Brain microvascular endothelial cell (primary cell): Measurements from ENCODE around the gene MTERF2.

Source experiments
- DNase-seq: peaks from one replicate; pipeline ENCODE4 v3.0.0-alpha.2; 2020
- H3K27ac ChIP-seq: fragments of 250-450 bp; sonication (Bioruptor Pico); 2 replicates; pipeline ENCODE4 v1.5.1; 2020; ENCODE audit warnings: mild to moderate bottlenecking, moderate library complexity
- H3K27me3 ChIP-seq: fragments of 250-450 bp; sonication (Bioruptor Pico); replicated peaks from 2 replicates; pipeline ENCODE4 v1.5.1; 2020; ENCODE audit warnings: mild to moderate bottlenecking
- H3K36me3 ChIP-seq: fragments of 250-450 bp; sonication (Bioruptor Pico); replicated peaks from 2 replicates; pipeline ENCODE4 v1.5.1; 2020; ENCODE audit warnings: mild to moderate bottlenecking
- H3K4me3 ChIP-seq: 2 replicates; pipeline ENCODE4 v1.5.1; 2011; ENCODE audit warnings: low read depth, mild to moderate bottlenecking, control low read depth, low read length, moderate library complexity
- in situ Hi-C: cut with HindIII; loops from 2 replicates; pipeline ENCODE4 v1.10.0; 2017; ENCODE audit warnings: low sequenced_read_pairs, low pct_ligation_motif_present
- TF ChIP-seq, protein P1 (sequence below): IDR thresholded peaks from 2 replicates; pipeline ENCODE4 v1.5.1; 2011; ENCODE audit warnings: low read depth, mild to moderate bottlenecking, moderate library complexity, low read length, control low read depth, inconsistent platforms; ENCODE audit errors: missing control alignments

MTERF2 gene

DNA sequence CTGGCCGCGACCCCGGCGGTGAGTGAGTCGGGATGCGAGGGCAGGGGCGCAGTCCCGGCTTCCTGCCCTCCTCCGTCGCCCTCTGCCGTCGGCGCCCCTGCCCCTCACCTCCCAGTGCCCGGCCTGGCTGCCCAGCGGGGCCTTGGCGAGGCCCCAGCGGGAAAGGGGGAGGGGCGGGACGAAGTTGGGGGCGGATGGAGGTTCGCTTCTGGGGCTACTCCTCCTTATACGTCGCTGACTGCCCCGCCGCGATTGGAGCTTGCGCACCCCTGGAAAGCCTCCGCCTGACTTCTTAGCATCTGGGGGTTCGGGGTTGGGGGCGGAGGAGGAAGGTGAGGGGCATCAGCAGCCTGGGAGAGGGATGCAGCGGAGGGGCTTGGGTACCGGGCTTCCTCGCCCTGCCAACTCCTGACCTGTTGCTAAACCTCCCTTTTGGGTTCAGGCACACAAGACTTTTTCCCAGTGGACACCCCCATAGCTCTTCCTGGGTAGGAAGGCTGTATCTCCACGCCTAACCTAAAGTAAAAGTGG, 30.8 kb downstream of the MTERF2 start:
- TF ChIP-seq, protein P1, sequence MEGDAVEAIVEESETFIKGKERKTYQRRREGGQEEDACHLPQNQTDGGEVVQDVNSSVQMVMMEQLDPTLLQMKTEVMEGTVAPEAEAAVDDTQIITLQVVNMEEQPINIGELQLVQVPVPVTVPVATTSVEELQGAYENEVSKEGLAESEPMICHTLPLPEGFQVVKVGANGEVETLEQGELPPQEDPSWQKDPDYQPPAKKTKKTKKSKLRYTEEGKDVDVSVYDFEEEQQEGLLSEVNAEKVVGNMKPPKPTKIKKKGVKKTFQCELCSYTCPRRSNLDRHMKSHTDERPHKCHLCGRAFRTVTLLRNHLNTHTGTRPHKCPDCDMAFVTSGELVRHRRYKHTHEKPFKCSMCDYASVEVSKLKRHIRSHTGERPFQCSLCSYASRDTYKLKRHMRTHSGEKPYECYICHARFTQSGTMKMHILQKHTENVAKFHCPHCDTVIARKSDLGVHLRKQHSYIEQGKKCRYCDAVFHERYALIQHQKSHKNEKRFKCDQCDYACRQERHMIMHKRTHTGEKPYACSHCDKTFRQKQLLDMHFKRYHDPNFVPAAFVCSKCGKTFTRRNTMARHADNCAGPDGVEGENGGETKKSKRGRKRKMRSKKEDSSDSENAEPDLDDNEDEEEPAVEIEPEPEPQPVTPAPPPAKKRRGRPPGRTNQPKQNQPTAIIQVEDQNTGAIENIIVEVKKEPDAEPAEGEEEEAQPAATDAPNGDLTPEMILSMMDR, result peak; percentile 9
- H3K27ac ChIP-seq, result peak overlapping the region; percentile 97
- H3K4me3 ChIP-seq, result peak overlapping the region; percentile 94
- H3K36me3 ChIP-seq, result no peaks in the 10 kb centered on the region
- no peaks in the 10 kb centered on the region for H3K27me3 ChIP-seq
- DNase-seq, result peak; percentile 43
- in situ Hi-C loops, result no loop called here

DNA sequence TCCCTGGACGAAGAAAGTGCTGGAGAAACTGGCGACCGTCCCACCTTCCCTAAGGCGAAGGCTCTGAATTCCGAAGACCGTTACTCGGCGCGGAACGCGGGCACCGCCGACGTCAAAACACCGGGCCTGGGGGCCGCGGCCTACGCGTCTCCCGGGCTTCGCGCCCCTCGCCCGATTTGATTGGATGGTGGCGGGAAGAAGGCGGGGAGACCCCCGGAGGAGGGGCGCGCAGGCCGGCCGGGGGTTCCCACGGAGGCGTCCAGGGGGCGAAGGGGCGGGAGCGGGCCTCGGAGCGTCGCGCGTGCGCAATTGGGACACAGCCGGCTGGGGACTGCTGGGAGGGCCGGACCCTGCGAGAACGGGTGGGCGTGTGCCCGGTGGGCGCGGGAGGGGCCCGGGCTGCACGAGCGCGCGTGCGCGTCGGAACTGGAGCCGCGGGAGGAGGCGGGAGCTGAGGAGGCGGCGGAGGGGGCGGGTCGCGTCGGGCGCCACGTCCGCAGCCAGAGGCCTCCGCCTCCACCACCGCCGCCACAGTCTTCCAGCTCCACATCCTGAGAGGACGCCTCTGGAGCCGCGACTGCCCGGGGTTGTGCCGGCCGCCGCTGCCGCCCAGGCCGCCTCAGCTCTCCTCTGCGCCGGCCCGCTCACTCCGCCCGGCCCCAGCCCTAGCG, 31.4 kb downstream of the MTERF2 start, which contains the start of gene TMEM263:
TSS of gene TMEM263 (plus strand) at position 531 of the 671 bp plus-strand sequence. CDS start 11,210 bp downstream, outside the sequence.
- no peaks in the 10 kb centered on the region for H3K27me3 ChIP-seq
- in situ Hi-C loops, result no loop called here
- TF ChIP-seq, protein P1, result no peak

DNA sequence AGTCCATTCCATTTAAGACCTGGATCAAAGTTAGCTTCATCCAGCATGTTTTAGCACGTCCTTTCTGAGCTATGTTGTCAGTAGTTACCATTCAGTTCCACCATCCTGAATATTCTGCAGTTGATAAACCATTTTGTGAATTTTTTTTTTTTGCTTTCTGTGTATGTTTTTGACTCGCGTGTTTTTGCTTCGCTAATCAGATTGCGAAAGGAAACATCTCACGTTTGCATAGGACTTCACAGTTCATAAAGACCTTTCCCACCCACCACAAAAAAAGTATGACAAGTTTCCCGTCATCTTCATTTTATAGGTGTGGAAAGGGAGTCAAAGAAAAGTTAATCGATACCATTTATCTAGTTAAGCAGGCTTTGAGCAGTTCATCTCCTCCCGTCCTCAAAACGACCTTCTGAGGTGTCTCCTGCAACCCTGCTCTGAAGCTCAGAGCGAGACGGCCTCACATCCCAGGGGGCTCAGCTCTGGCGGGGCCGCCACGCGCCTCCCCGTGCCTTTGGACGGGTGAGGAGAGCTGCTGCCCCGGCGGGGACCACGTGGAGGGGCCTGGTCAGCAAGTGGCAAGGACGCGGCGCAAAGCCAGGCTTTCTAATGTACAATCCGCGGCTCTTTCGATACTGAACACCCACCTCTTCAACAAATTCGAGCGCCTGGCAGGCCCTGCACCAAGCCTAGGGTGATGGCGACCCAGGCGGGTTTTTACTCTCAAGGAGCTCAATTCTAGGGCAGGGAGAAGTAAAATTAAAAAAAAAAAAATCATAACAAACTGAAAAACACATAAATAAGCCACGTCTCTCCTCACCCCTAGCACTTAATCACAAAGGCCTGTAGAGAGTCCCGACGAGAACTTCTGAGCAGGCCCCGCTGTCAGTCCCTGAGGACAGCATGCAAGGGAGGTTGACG, 32.2 kb downstream of the MTERF2 start:
- H3K27ac ChIP-seq, result peak overlapping the region; percentile 97
- DNase-seq, result no peak
- H3K27me3 ChIP-seq, result no peaks in the 10 kb centered on the region
- in situ Hi-C loops, result no loop called here
- H3K36me3 ChIP-seq, result no peaks in the 10 kb centered on the region
- TF ChIP-seq, protein P1, result no peak
- H3K4me3 ChIP-seq, result peak overlapping the region; percentile 94

More for the DNA sequence above, 31.4 kb downstream of the MTERF2 start, which contains the start of gene TMEM263:
- no peaks in the 10 kb centered on the region for H3K36me3 ChIP-seq
- H3K27ac ChIP-seq, result peak within 1 kb of the TSS; percentile 97
- peak; percentile 87 for DNase-seq
- H3K4me3 ChIP-seq, result peak within 1 kb of the TSS; percentile 94

DNA sequence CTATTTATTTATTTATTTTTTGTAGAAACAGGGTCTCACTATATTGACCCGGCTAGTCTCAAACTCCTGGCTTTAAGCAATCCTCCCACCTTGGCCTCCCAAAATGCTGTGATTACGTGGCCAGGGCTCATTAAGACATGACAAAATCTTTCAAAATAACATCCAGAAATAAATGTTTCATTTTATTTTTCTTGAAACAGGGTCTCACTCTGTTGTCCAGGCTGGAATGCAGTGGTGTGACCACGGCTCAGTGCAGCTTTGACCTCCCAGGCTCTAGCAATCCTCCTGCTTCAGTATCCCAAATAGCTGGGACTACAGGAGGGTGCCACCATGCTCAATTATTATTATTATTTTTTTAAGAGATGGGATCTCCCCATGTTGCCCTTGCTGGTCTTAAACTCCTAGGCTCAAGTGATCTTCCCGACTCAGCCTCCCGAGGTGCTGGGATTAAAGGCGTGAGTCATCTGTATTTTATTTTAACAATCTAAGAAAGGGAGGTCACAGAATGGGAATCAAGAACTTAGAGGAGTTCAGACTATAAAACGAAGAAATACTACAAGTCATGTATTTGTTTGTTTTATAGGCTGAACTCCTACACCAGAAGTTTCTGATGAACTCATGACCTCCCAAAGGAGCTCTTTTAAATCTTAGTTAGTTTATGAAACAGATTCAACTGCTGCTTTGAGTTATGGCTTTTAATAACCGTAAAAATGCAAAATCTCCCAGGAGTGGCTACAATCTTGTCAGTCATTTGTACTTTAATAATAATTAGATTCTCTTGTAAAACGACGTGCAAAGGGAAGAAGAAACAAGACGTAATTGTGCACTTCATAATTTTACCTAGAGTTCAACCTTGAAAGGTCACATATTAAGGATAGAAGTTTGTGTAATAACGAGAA, 33.3 kb downstream of the MTERF2 start:
- Histone ChIP-seq H3K4me3 (no peak overlapping the region), H3K36me3 (no peaks in the 10 kb centered on the region), H3K27ac (no peak overlapping the region), H3K27me3 (no peaks in the 10 kb centered on the region)
- TF ChIP-seq, protein P1, result no peak
- DNase-seq, result peak; percentile 15
- in situ Hi-C loops, result no loop called here

DNA sequence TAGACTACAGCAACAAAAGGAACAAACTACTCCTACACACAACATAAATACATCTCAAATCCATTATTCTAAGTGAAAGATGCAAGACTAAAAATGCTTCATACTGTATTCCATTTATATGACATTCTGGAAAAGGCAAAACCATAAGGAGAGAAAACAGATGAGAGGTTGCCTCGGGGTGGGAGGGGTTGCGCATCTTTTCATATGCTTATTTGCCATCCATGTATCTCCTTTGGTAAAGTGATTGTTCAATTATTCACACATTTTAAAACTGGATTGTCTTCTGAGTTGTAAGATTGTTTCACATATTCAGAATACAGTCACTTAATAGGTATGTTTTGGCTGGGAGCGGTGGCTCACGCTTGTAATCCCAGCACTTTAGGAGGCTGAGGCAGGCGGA, 36.4 kb downstream of the MTERF2 start:
- DNase-seq, result no peak
- Histone ChIP-seq H3K36me3 (no peaks in the 10 kb centered on the region), H3K4me3 (no peak overlapping the region), H3K27ac (no peak overlapping the region), H3K27me3 (no peaks in the 10 kb centered on the region)
- TF ChIP-seq, protein P1, result no peak
- in situ Hi-C loops, result no loop called here
